ENCODE measurements around the gene VKORC1L1.
"Not testable (repeated sequence)": the region's sequence is repeated elsewhere in the genome, so short reads cannot be mapped to it uniquely, and the experiment has no call there.

- TF ChIP-seq TAF1 (IDR thresholded peaks at IDR 0.05; ENCODE audit: low read depth, low read length); CTCF (IDR thresholded peaks at IDR 0.05; ENCODE audit: control extremely low read depth in 1 of 3, insufficient read depth in 1 of 3, low read depth in 1 of 3, low read length in 3 of 3); SRF (IDR thresholded peaks at IDR 0.05; ENCODE audit: low read depth, low read length); ATF2 (IDR thresholded peaks at IDR 0.05; ENCODE audit: low read length); TCF12 (IDR thresholded peaks at IDR 0.05; ENCODE audit: low read depth, low read length): not testable (repeated sequence)
These were observed 6.6 kb upstream of the VKORC1L1 start for GRCh38 chr7:65866244-65866643.
